ENCODE results near the gene HERC2.

The HERC2 gene

GRCh38 chr15:28093752-28094535, 228.0 kb downstream of the HERC2 start:
- no peak for DNase-seq

- no peak for DNase-seq
These were observed 230.7 kb downstream of the HERC2 start for GRCh38 chr15:28091313-28091712.

- DNase-seq, result no peak
These were observed 235.7 kb downstream of the HERC2 start for GRCh38 chr15:28086175-28086703.

GRCh38 chr15:28085489-28086174, 236.3 kb downstream of the HERC2 start:
- no peak for DNase-seq

- DNase-seq, result no peak
These were observed 237.4 kb downstream of the HERC2 start for GRCh38 chr15:28084547-28084946.

GRCh38 chr15:28082891-28083684, 238.9 kb downstream of the HERC2 start:
- DNase-seq, result no peak

- DNase-seq, result no peak
These were observed 240.4 kb downstream of the HERC2 start for GRCh38 chr15:28081594-28081993.

GRCh38 chr15:28080386-28080785, 241.6 kb downstream of the HERC2 start:
- DNase-seq, result no peak

GRCh38 chr15:28079313-28079969, 242.5 kb downstream of the HERC2 start:
- DNase-seq, result no peak

- DNase-seq, result no peak
These were observed 243.7 kb downstream of the HERC2 start for GRCh38 chr15:28078191-28078719.

- DNase-seq, result no peak
These were observed 246.4 kb downstream of the HERC2 start for GRCh38 chr15:28075573-28075972.

GRCh38 chr15:28068930-28069329, 253.0 kb downstream of the HERC2 start:
- DNase-seq, result no peak

GRCh38 chr15:28066231-28066630, 255.7 kb downstream of the HERC2 start:
- DNase-seq, result no peak

All from cortex of kidney (tissue), 1 donor.